ENCODE results near the gene PLK4. TPM values are rescaled to one million over a fixed set of nuclear protein-coding genes. Genes with fewer than 3 reads are reported as not detected.

Gene PLK4
- total RNA-seq, 1 experiment from 2014 or later, result 40.2 TPM

DNA sequence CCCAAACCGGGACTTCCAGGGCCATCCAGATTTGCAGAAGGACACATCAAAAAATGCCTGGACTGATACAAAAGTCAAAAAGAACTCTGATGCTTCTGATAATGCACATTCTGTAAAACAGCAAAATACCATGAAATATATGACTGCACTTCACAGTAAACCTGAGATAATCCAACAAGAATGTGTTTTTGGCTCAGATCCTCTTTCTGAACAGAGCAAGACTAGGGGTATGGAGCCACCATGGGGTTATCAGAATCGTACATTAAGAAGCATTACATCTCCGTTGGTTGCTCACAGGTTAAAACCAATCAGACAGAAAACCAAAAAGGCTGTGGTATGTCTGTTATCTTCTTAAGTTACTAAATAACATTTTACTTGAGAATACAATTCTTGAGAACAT is 9.2 kb downstream of the PLK4 start:
- no peak overlapping the region for H2BK15ac ChIP-seq (ENCODE audit: low read depth, low read length)
- no peaks in the 10 kb centered on the region for H3K9me3 ChIP-seq (ENCODE audit: control insufficient read depth, low read depth, low read length)
- H3K18ac ChIP-seq (ENCODE audit: insufficient read length, low read depth, low read length), result no peak overlapping the region
- Mint-ChIP-seq H3K27me3 (ENCODE audit: low read depth) (no peaks in the 10 kb centered on the region), H3K36me3 (ENCODE audit: insufficient read depth in 1 of 3, low read depth in 3 of 3) (peaks cover 42 to 79% (median 76%) of the 10 kb centered on the region in 3 experiments), H3K9me3 (no peaks in the 10 kb centered on the region), H3K4me3 (no peak overlapping the region), H3K27ac (no peak overlapping the region), H3K4me1 (no peaks in the 10 kb centered on the region)
- no CpG with 5 or more reads among the region's 3 CpGs for WGBS (ENCODE audit: extremely low coverage, insufficient read length, low lambda C conversion rate)
- no peak overlapping the region for H3K14ac ChIP-seq (ENCODE audit: insufficient read depth, low read length)
- H4K91ac ChIP-seq (ENCODE audit: insufficient read length, low read depth, low read length), result no peak overlapping the region
- H3K79me2 ChIP-seq (ENCODE audit: insufficient read depth, low read length), result no peaks in the 10 kb centered on the region
- no peak overlapping the region for H2AK5ac ChIP-seq (ENCODE audit: insufficient read length, low read length)
- no peak overlapping the region for H4K5ac ChIP-seq (ENCODE audit: insufficient read length, low read depth, low read length)
- no peak overlapping the region for H3T11ph ChIP-seq (ENCODE audit: low read length)
- no peak overlapping the region for H2BK5ac ChIP-seq (ENCODE audit: insufficient read length, low read length)
- H2BK12ac ChIP-seq (ENCODE audit: insufficient read length, low read depth, low read length), result no peak overlapping the region
- DNase-seq, result no peak
- no peaks in the 10 kb centered on the region for H3K4me1 ChIP-seq (ENCODE audit: insufficient read depth, low read length)
- no peak overlapping the region for H3K27ac ChIP-seq (ENCODE audit: insufficient read length, low read depth, low read length)
- H3K56ac ChIP-seq (ENCODE audit: insufficient read length, low read depth, low read length), result no peak overlapping the region
- H3K4ac ChIP-seq (ENCODE audit: low read depth, low read length), result no peak overlapping the region
- TF ChIP-seq CTCF (conservative IDR thresholded peaks at IDR 0.05), result no peak
- H2AFZ ChIP-seq (ENCODE audit: low read length), result no peak overlapping the region
- no peaks in the 10 kb centered on the region for H4K20me1 ChIP-seq (ENCODE audit: control insufficient read depth, insufficient read depth, insufficient read length)
- H3K9ac ChIP-seq (ENCODE audit: extremely low read depth, insufficient read length, low read length), result no peak overlapping the region
- no peaks in the 10 kb centered on the region for H3K27me3 ChIP-seq (ENCODE audit: insufficient read depth, low read length)
- no peak overlapping the region for H3K4me2 ChIP-seq (ENCODE audit: insufficient read depth, insufficient read length, low read length)
- no peak overlapping the region for H4K8ac ChIP-seq (replicated peaks; ENCODE audit: insufficient read length, low read depth, low read length)
- no peak overlapping the region for H2BK20ac ChIP-seq (ENCODE audit: low read depth, low read length, poor library complexity, severe bottlenecking)
- no peak overlapping the region for H3K23ac ChIP-seq (ENCODE audit: insufficient read length, low read depth, low read length)
- no peak overlapping the region for H2BK120ac ChIP-seq (ENCODE audit: low read depth, low read length, poor library complexity, severe bottlenecking)
- H3K79me1 ChIP-seq (ENCODE audit: insufficient read depth, low read depth, low read length, poor library complexity, severe bottlenecking), result no peaks in the 10 kb centered on the region
- no peaks in the 10 kb centered on the region for H3K23me2 ChIP-seq (ENCODE audit: insufficient read length, low read depth, low read length, poor library complexity, severe bottlenecking)

Data from H9 (cell line).